ENCODE data around the gene CACNA2D4. TPM values are rescaled to one million over a fixed set of nuclear protein-coding genes. Genes with fewer than 3 reads are reported as not detected.

CACNA2D4 gene
- total RNA-seq, 4 donors from 2014 or later = 0.25 to 3.1 (median 0.68) TPM

DNA sequence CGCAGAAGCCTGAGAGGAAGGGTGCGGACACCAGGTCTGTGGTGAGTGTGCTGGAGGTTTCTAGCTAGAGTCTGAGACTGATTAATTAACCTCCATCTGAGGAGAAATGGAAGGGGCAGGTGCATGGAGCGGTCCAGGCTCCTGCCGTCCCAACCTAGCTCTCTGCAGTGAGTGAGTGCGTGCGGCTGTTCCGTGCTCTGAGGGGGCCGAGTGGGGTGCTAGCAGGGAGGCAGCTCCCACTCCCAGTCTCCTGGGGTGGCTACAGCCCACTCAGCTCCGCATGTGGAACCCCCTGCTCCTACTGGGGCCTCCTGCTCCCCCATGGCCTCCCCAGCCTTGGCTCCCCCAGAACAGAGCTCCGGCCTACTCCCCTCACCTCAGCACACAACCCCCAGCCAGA lies 95.2 kb downstream of the CACNA2D4 start:
- ATAC-seq = no peak
- no peaks in the 10 kb centered on the region for H3K9me3 ChIP-seq
- in situ Hi-C loops (cut with MboI; ENCODE audit: low sequenced_read_pairs in 4 of 4) (loop anchor here in 2 of 4 donors (25.0 kb wide), 2 partner anchors 464 to 764 kb away; no protein-coding TSS in a partner anchor), intact Hi-C loops (cut with DNase I; ENCODE audit: low total_unique reads) (no loop called here)
- H3K4me3 ChIP-seq = no peak overlapping the region
- peaks cover 42 to 45% (median 42%) of the 10 kb centered on the region in 3 donors for H3K27me3 ChIP-seq
- no peak for DNase-seq
- H3K36me3 ChIP-seq = no peaks in the 10 kb centered on the region
- H3K4me1 ChIP-seq = no peaks in the 10 kb centered on the region
- H3K27ac ChIP-seq = no peak overlapping the region
- TF ChIP-seq POLR2A (IDR thresholded peaks at IDR 0.05) = no peak
- TF ChIP-seq, protein P1, sequence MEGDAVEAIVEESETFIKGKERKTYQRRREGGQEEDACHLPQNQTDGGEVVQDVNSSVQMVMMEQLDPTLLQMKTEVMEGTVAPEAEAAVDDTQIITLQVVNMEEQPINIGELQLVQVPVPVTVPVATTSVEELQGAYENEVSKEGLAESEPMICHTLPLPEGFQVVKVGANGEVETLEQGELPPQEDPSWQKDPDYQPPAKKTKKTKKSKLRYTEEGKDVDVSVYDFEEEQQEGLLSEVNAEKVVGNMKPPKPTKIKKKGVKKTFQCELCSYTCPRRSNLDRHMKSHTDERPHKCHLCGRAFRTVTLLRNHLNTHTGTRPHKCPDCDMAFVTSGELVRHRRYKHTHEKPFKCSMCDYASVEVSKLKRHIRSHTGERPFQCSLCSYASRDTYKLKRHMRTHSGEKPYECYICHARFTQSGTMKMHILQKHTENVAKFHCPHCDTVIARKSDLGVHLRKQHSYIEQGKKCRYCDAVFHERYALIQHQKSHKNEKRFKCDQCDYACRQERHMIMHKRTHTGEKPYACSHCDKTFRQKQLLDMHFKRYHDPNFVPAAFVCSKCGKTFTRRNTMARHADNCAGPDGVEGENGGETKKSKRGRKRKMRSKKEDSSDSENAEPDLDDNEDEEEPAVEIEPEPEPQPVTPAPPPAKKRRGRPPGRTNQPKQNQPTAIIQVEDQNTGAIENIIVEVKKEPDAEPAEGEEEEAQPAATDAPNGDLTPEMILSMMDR (IDR thresholded peaks at IDR 0.05 in 4 of 5, conservative IDR thresholded peaks at IDR 0.05 in 1 of 5) = no peak

DNA sequence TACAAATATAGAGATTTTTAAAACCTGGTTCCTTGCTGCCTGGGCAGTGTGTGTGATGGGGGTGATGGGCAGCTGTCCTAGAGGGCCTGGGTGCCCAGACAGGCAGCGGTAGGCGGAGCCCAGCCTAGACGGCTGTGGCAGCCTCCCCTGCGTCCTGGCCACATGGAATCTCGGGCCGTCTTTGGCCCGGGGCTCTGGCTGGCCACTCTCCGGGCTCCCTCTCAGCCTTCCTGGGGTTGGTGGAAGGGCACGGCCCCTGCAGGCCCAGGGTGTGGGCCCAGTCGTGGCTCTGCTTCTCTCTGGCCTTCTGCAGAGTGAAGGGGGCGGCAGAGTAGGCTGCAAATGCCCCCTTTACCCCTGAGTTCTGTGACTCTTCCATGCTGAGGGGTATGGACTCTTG lies 95.8 kb downstream of the CACNA2D4 start:
- in situ Hi-C loops (cut with MboI; ENCODE audit: low sequenced_read_pairs in 4 of 4) (loop anchor here in 2 of 4 donors (25.0 kb wide), 2 partner anchors 465 to 765 kb away; no protein-coding TSS in a partner anchor), intact Hi-C loops (cut with DNase I; ENCODE audit: low total_unique reads) (no loop called here)
- H3K9me3 ChIP-seq = no peaks in the 10 kb centered on the region
- H3K4me1 ChIP-seq = no peaks in the 10 kb centered on the region
- no peak for TF ChIP-seq POLR2A (IDR thresholded peaks at IDR 0.05)
- TF ChIP-seq, protein P1 (IDR thresholded peaks at IDR 0.05 in 4 of 5, conservative IDR thresholded peaks at IDR 0.05 in 1 of 5) = no peak
- H3K27me3 ChIP-seq = peaks cover 39 to 45% (median 42%) of the 10 kb centered on the region in 3 donors
- H3K27ac ChIP-seq = no peak overlapping the region
- DNase-seq (no peak), ATAC-seq (no peak)
- H3K36me3 ChIP-seq = no peaks in the 10 kb centered on the region
- no peak overlapping the region for H3K4me3 ChIP-seq

DNA sequence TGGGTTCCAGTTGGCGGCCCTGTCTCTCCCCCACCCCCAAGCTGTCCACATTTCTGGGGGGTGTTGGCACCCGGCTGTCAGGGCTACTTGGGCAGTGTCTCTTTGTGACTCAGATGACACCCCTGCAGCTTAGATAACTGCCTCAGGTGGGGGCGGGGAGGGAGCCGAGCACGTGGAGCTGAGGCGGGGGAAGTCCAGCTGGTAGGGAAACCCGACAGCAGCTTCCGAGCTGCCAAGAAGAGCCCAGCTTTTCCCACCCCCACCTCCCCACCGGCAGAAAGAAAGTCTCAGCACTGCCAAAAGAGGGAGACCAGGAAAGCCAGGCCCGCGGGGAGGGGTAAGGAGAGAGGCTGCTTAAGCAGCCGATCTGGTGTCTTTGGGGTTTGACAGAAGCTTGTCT lies 96.6 kb downstream of the CACNA2D4 start:
- Histone ChIP-seq H3K27ac (no peak overlapping the region), H3K4me1 (no peaks in the 10 kb centered on the region), H3K9me3 (no peaks in the 10 kb centered on the region), H3K36me3 (no peaks in the 10 kb centered on the region), H3K4me3 (no peak overlapping the region), H3K27me3 (peaks cover 36 to 45% (median 39%) of the 10 kb centered on the region in 3 donors)
- TF ChIP-seq, protein P1 (IDR thresholded peaks at IDR 0.05 in 4 of 5, conservative IDR thresholded peaks at IDR 0.05 in 1 of 5) = no peak
- TF ChIP-seq POLR2A (IDR thresholded peaks at IDR 0.05) = no peak
- intact Hi-C loops (cut with DNase I; ENCODE audit: low total_unique reads) (no loop called here), in situ Hi-C loops (cut with MboI; ENCODE audit: low sequenced_read_pairs in 4 of 4) (loop anchor here in 2 of 4 donors (25.0 kb wide), 2 partner anchors 465 to 765 kb away; no protein-coding TSS in a partner anchor)
- no peak for DNase-seq
- ATAC-seq = no peak

DNA sequence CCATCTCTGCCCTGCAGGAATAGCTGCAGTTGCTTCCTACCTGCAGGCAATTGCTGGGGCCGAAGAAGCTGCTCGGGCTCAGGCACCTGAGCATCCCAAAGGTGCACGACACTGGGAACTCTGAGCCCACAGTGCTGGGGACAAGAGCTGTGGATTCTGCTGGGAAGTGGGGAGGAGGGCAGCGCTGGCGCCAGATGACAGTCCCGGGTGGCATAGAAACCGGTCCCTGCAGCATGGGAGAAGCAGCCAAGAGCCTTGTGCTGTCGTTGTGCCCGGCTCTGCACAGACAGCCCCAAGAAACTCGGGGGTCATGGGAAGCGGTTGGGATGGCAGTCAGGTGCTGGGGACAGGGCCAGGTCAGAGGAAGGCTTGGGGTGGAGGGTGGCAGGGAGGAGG lies 97.6 kb downstream of the CACNA2D4 start:
- DNase-seq (no peak), ATAC-seq (no peak)
- H3K9me3 ChIP-seq = no peaks in the 10 kb centered on the region
- H3K4me1 ChIP-seq = no peaks in the 10 kb centered on the region
- TF ChIP-seq, protein P1 (IDR thresholded peaks at IDR 0.05 in 4 of 5, conservative IDR thresholded peaks at IDR 0.05 in 1 of 5) = no peak
- no peak for TF ChIP-seq POLR2A (IDR thresholded peaks at IDR 0.05)
- in situ Hi-C loops (cut with MboI; ENCODE audit: low sequenced_read_pairs in 4 of 4) = loop anchor here in 2 of 4 donors (25.0 kb wide), 2 partner anchors 466 to 766 kb away; no protein-coding TSS in a partner anchor
- no peak overlapping the region for H3K27ac ChIP-seq
- peaks cover 34 to 45% (median 39%) of the 10 kb centered on the region in 3 donors for H3K27me3 ChIP-seq
- intact Hi-C loops (cut with DNase I; ENCODE audit: low total_unique reads) = no loop called here
- no peak overlapping the region for H3K4me3 ChIP-seq
- H3K36me3 ChIP-seq = no peaks in the 10 kb centered on the region
